Breast epithelium (tissue), 4 donors: Measurements from ENCODE around the gene STAT4. TPM values are rescaled to one million over a fixed set of nuclear protein-coding genes. Genes with fewer than 3 reads are reported as not detected.

Source experiments
- DNase-seq, 2 donors: peaks; one replicate each; pipeline ENCODE4 v3.0.0-alpha.2; 2019; ENCODE audit warnings: low spot score in 2 of 2
- H3K27ac ChIP-seq, 2 donors: fragments of 200-600 bp; sonication (generic) in 1 of 2; one replicate each; pipeline ENCODE4 v1.5.1; 2016 to 2019; ENCODE audit warnings: mild to moderate bottlenecking in 1 of 2
- H3K27me3 ChIP-seq, 2 donors: fragments of 200-600 bp; sonication (generic) in 1 of 2; one replicate each; pipeline versions ENCODE4 v1.5.1 to v1.6.0; 2017 to 2019; ENCODE audit warnings: control low read depth in 1 of 2, mild to moderate bottlenecking in 1 of 2
- H3K36me3 ChIP-seq: fragments of 200-600 bp; one replicate; pipeline ENCODE4 v1.5.1; 2019
- H3K4me1 ChIP-seq, 2 donors: fragments of 200-600 bp; sonication (generic); one replicate each; pipeline ENCODE4 v1.5.1; 2016 to 2019; ENCODE audit warnings: control low read depth in 1 of 2
- H3K4me3 ChIP-seq, 3 donors: fragments of 200-600 bp; sonication (generic); 1 replicate in 2 of 3; 2 replicates in 1 of 3; pipeline ENCODE4 v1.5.1; 2016 to 2019; ENCODE audit warnings: mild to moderate bottlenecking in 3 of 3, moderate library complexity in 2 of 3
- H3K9me3 ChIP-seq, 2 donors: fragments of 200-600 bp; sonication (generic) in 1 of 2; one replicate each; pipeline ENCODE4 v1.5.1; 2016 to 2019; ENCODE audit warnings: control low read depth in 1 of 2
- POLR2A ChIP-seq: fragments of 450-650 bp; IDR thresholded peaks from one replicate; pipeline ENCODE4 v1.6.1; 2016; ENCODE audit warnings: antibody characterized with exemption, mild to moderate bottlenecking, moderate library complexity
- POLR2AphosphoS5 ChIP-seq, 3 donors: sonication (generic); formaldehyde crosslinking; IDR thresholded peaks; one replicate each; pipeline ENCODE4 v1.6.1; 2017; ENCODE audit warnings: antibody characterized with exemption in 3 of 3
- intact Hi-C: fragments of 100-400 bp; cut with DNase I; formaldehyde crosslinking; loops from one replicate; pipeline ENCODE4 v1.15.1; 2023; ENCODE audit warnings: low total_unique reads
- total RNA-seq, 3 donors: library from RNA; depleted of rRNA; stranded (reverse); fragments of >200 nt; gene quantifications; one replicate each; pipeline ENCODE4 v1.1.0, GENCODE V29; 2016
- TF ChIP-seq, protein P1 (sequence below), 3 donors: fragments of 450-650 bp; IDR thresholded peaks; one replicate each; pipeline ENCODE4 v1.5.1; 2016 to 2017; ENCODE audit warnings: antibody characterized with exemption in 3 of 3, mild to moderate bottlenecking in 3 of 3, moderate library complexity in 3 of 3

STAT4 gene
- total RNA-seq, 3 donors from 2014 or later: 1.6 to 5.9 (median 3.6) TPM

DNA sequence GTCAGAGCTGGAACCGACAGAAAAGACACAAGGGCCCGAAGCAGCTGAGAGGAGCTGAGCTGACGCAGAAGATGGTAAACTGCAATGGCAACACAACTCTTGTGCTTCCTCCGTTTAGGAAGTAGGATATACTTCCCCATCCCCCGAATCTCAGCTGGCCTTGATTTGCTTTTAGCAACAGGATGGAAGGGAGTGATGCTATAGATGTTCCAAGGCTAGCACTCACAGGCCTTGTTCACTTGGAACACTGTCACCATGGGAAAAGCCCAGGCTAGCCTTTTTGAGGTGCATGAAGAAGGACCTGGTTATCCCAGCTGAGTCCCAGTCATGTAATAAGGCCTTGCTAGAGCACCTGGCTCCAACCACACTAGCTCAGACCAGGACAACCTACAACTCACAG lies 162.9 kb downstream of the STAT4 start:
- Histone ChIP-seq H3K27me3 (no peaks in the 10 kb centered on the region), H3K9me3 (no peaks in the 10 kb centered on the region), H3K4me3 (no peak overlapping the region), H3K36me3 (peaks cover 14% of the 10 kb centered on the region), H3K4me1 (no peaks in the 10 kb centered on the region), H3K27ac (no peak overlapping the region)
- no peak for DNase-seq
- intact Hi-C loops: no loop called here
- TF ChIP-seq, protein P1, sequence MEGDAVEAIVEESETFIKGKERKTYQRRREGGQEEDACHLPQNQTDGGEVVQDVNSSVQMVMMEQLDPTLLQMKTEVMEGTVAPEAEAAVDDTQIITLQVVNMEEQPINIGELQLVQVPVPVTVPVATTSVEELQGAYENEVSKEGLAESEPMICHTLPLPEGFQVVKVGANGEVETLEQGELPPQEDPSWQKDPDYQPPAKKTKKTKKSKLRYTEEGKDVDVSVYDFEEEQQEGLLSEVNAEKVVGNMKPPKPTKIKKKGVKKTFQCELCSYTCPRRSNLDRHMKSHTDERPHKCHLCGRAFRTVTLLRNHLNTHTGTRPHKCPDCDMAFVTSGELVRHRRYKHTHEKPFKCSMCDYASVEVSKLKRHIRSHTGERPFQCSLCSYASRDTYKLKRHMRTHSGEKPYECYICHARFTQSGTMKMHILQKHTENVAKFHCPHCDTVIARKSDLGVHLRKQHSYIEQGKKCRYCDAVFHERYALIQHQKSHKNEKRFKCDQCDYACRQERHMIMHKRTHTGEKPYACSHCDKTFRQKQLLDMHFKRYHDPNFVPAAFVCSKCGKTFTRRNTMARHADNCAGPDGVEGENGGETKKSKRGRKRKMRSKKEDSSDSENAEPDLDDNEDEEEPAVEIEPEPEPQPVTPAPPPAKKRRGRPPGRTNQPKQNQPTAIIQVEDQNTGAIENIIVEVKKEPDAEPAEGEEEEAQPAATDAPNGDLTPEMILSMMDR (IDR thresholded peaks at IDR 0.05): no peak
- TF ChIP-seq POLR2AphosphoS5 (IDR thresholded peaks at IDR 0.05) (no peak), POLR2A (no peak)

DNA sequence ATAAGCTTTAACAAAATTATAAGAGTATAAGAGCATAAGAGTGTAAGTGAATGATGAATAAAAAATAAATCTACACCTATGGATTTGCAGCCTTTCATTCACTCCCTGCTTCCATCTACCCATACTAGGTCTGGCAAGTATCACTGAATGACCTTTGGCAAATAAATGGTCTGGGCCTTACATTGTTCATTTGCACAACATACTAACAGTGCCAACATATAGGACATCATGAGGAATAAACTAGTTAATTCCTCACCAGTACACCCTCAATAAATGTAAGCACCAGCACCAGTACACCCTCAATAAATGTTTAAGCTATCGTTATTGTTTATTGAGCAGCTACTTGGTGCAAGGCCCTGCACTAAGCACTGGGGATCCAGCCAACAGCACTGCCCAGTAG lies 163.7 kb downstream of the STAT4 start:
- H3K9me3 ChIP-seq: no peaks in the 10 kb centered on the region
- H3K4me3 ChIP-seq: no peak overlapping the region
- no peak for TF ChIP-seq POLR2AphosphoS5 (IDR thresholded peaks at IDR 0.05)
- TF ChIP-seq, protein P1 (IDR thresholded peaks at IDR 0.05): no peak
- no peak for TF ChIP-seq POLR2A
- intact Hi-C loops: no loop called here
- DNase-seq: no peak
- no peaks in the 10 kb centered on the region for H3K4me1 ChIP-seq
- H3K27me3 ChIP-seq: no peaks in the 10 kb centered on the region
- peaks cover 18% of the 10 kb centered on the region for H3K36me3 ChIP-seq
- no peak overlapping the region for H3K27ac ChIP-seq

DNA sequence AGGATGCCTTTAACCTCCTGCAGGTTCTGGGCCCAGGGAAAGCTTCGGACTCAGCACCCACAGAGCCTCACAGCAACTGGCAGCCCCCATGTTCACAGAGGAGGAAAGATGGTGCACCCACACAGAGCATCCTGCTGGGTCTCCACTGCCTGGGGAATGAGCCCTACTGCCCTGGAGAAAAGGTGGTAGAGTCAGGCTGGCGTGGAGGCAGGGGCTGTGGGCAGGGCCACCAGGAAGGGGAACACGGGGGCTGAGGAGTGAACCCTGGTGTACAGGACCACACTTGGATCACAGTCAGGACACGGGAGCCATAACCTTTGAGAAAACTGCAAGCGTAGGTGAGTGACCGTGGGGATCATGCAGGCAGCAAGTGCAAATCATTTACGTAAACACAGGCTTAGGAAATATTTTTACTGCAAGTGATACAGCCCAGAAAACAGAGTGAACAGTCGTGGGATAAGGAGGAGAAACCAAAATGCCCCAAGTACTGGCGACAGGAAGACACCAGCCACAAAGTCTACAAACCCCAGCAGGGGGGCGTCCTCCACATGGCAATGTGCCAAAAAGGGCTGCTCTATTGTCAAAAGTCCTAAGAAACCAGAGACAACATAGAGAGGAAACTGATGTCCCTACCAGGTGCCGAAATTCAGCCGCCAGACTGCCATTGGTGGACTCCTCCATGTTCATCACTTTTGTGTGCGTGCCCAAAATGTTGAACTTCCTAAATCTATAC lies 164.4 kb downstream of the STAT4 start:
- DNase-seq: no peak
- Histone ChIP-seq H3K27ac (no peak overlapping the region), H3K4me1 (no peaks in the 10 kb centered on the region), H3K27me3 (no peaks in the 10 kb centered on the region), H3K9me3 (no peaks in the 10 kb centered on the region), H3K4me3 (no peak overlapping the region), H3K36me3 (peaks cover 25% of the 10 kb centered on the region)
- intact Hi-C loops: no loop called here
- TF ChIP-seq, protein P1 (IDR thresholded peaks at IDR 0.05): no peak
- TF ChIP-seq POLR2A (no peak), POLR2AphosphoS5 (IDR thresholded peaks at IDR 0.05) (no peak)

DNA sequence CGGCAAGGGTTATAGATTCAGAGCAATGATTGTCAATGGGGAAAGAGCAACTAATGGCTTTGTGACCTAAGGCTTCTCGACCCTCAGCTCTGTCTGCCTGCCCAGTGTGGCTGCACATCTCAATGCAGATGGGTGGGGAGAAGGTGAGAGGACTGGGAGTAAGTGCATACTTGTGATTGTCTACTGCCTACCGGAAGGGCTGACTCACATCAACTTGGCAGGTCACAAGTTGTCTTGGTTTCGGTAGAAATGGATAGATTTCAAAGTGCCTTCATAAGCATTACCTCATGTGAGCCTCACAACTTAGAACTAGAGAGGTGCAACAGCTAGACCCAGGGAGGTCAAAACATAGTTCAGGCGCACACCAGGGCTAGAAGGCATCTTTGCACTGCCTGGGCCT lies 166.2 kb downstream of the STAT4 start:
- intact Hi-C loops: no loop called here
- TF ChIP-seq, protein P1 (IDR thresholded peaks at IDR 0.05): no peak
- TF ChIP-seq POLR2AphosphoS5 (IDR thresholded peaks at IDR 0.05): no peak
- TF ChIP-seq POLR2A: no peak
- H3K27ac ChIP-seq: no peak overlapping the region
- H3K27me3 ChIP-seq: no peaks in the 10 kb centered on the region
- H3K4me1 ChIP-seq: no peaks in the 10 kb centered on the region
- H3K36me3 ChIP-seq: peaks cover 18% of the 10 kb centered on the region
- no peaks in the 10 kb centered on the region for H3K9me3 ChIP-seq
- no peak overlapping the region for H3K4me3 ChIP-seq
- no peak for DNase-seq

DNA sequence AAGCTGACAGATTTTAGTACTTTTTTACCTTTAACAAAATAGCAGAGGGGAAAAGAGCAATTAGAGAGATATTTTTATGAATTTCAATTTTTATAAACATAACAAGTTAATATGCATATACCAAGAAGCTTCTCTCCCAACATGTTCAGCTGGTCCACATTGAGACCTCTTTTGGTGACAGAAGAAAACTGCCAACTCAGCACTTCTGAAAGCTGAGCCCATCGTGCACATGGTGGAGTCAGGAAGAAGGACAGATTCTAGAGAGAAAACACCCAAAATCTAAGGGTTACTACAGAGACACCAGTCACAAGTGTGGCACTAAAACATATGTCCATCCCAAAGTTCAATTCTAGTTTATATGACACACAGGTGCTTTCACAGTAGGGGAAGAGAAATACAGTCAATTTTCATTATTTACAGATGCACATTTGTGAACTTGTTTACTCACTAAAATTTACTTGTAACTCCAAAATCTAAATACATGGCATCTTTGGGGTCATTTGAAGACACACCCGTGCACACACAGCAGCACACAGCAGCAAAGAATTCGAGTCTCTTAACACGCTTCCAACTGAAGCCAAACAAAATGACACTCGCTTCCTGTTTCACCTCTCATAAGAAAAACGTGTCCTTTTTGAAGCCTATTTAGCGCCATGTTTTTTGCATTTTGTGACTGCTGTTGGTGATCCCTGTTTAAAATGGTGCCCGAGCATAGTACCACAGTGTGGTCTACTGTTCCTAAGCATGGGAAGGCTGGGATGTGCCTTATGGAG lies 168.3 kb downstream of the STAT4 start:
- H3K27ac ChIP-seq: no peak overlapping the region
- no peak overlapping the region for H3K4me3 ChIP-seq
- intact Hi-C loops: no loop called here
- no peaks in the 10 kb centered on the region for H3K9me3 ChIP-seq
- H3K36me3 ChIP-seq: peaks cover 18% of the 10 kb centered on the region
- no peak for DNase-seq
- no peaks in the 10 kb centered on the region for H3K4me1 ChIP-seq
- H3K27me3 ChIP-seq: no peaks in the 10 kb centered on the region
- TF ChIP-seq, protein P1 (IDR thresholded peaks at IDR 0.05): no peak
- TF ChIP-seq POLR2A: no peak
- no peak for TF ChIP-seq POLR2AphosphoS5 (IDR thresholded peaks at IDR 0.05)
